Measurements from ENCODE around the gene FLT1.

The FLT1 gene

DNA sequence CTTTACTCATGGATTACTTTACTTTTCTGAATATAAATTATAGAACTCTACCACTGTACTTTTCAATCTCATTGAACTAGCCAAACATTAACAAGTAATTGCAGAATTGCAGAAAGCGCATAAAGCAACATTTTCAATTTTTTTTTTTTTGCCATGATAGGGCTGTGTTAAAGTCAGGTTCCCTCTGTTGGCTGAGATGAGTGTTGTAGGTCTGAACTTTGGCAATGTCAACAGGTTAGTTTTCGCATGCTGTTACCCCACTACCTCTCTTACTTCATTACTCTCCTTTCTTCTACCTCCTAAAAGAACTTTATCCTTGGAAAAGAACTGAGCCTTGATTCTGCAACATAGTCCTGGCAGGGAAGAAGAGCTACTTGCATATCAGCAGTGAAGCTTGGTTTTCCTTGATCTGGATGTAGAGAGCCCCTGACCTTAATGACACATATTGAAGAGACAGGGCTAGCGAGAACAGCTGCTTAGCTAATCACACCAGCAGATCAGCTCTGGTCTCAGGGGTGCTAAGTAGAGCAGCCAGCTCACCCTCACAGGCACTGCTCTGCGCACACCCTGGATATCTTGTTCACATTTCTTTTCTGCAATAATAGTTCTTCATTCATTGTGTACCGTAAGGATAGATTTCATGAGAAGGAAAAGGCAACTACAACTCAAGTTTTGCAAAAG is 119.5 kb downstream of the FLT1 start:
- DNase-seq, result no peak

DNA sequence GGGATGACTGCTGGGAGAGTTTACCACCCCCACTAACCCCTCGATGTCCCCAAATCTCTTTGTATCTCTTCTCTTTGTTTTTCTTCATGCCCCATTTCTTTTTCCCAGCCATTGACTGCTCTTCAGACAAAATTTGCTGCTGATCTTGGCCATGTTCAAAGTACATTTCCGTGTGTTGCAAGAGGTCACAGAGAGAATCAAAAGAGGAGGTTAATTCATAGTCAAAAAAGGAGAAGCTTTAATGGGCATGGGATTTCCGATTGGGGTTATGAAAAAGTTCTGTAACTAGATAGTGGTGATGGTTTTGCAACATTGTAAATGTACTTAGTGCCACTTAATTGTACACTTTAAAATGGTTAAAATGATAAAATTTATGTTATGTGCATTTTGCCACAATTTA is 121.1 kb downstream of the FLT1 start:
- no peak for DNase-seq

DNA sequence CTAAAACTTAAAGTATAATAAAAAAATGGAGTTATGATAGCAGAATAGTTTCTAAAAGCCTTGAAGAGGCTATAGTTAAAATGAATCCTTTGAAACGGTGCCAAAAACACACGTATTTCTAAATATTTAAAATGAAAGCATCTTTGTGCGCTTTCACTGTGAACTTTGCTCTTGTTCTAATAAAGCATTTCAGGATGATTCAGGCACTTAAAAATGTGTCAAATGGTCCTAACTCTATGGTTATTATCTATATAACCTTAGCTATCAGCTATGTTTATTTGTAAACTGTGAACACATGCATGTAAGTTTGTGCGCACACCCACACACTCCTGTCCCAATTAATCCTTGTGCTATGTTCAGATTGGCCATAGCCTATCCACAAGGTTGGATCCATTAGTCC is 124.5 kb downstream of the FLT1 start:
- no peak for DNase-seq

- no peak for DNase-seq
These were observed 136.2 kb downstream of the FLT1 start for GRCh38 chr13:28358708-28359107.

DNA sequence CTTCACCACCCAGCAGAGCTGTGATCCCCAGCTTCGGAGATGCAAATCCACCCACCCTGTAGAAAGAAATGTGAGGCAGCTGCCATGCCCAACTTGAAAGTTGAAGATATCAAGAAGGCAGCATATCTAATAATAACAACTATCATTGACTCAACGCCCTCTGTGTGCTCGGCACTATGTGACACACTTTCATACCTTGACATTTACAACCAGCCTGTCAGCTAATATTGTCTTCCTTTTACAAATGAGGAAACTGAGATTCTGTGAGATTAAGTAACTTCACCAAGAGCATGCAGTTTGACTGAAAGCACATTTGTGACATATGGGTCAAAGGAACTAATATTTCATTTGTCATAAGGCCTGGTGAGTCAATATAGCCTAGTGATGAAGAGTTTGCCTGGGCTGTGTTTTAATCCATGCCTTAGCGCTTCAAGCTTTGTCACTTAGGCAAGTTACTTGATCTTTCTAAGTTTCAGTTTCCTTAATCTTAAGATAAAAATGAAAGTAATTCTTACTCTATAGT is 137.0 kb downstream of the FLT1 start:
- DNase-seq, result no peak

DNA sequence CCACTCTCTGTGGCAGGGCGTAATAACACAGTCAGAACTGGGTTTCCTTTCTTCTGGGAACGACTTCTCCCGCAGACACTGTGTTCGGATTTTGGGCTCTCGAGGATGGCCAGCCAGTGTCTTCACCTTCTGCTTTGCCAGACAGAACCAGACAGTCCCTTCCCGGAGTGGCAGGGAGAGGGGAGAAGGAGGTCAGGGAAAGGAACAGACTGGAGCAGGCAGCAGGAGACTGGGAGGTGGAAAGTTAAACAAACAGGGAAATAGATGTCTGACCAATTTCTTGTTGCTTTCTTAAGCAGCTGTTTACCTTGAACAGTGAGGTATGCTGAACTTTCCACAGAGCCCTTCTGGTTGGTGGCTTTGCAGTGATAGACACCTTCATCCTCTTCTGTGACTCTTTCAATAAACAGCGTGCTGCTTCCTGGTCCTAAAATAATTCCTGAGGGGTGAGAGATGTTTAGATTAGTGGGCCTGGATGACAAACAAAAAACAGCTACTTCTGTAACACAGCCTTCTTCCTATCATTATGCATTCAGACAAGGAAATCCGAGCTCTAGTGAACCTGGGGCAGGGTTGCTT is 137.6 kb downstream of the FLT1 start:
- no peak for DNase-seq

DNA sequence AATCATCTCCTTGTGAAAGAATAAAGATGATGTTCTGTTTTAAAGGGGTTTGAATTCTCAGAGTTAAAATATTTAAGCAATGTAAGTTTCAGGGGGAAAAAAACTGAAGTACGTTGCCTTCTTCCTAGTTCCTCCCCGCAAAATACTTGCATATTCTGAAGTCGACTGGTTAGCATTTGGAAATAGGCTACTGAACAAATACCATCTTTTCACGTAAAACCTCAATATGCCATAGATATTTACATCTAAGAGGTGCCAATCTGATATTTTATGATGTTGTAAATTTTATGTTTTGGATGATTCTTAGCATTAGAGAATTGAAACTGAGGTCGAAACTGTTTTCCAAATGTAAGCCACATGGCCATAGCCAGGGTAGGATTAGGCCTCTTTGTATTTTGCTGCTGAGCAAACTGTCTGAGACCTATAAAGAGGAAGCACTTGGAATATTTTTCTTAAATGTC is 138.3 kb downstream of the FLT1 start:
- no peak for DNase-seq

GRCh38 chr13:28355822-28356371 is 139.0 kb downstream of the FLT1 start:
- DNase-seq, result no peak

GRCh38 chr13:28355046-28355821 is 139.7 kb downstream of the FLT1 start:
- DNase-seq, result no peak

DNA sequence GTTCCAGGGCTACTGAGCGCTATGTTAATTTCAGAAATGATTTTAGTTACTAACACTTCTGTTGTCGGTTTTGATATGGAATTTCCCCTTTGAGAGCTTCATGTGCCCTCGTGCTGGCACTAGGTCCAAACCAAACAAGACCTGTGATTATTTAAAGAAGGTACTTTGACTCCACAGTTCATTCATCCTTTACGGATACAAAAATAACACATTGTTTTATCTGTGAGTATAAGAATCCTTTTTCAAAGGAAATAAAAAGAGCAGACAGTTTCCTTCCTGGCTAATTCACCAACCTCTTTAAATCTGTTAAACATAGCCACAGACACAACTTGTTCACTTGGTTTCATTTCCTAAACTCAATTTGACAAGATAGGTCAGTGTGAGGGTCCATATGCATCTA is 141.2 kb downstream of the FLT1 start:
- DNase-seq, result no peak

DNA sequence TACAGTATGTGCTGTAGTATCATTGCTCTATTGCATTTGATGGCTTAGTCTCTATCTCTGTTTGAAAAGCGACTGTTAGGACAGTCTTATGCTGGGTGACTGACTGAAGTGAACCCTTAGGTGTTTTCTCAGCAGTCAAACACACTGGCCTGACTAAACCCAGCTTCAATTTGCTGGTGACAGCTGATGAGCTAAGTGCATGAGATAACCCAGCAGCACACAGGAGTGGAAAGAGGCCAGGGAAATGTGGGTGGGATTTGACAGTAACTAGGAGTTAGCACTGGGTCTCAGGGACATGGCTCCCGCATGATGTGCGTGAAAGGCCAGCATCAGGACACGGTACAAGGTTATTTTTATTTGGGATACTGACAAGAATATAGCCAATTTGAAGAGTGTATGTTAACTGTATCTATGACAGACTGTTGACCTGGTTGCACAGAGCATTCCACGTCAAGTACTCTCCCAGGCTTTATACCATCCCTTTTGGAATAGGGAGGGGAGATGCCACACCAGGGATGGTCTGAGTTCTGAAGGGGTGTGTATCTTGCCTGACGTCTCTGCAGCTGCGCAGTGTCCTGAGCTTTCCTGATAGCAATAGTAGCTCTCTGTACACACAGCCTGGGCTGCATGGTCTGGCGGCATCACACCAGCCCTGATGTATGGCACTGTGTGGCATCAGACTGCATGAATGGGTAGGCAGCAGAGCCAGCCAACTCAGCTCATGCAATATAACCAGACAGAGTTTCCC is 144.8 kb downstream of the FLT1 start:
- no peak for DNase-seq

DNA sequence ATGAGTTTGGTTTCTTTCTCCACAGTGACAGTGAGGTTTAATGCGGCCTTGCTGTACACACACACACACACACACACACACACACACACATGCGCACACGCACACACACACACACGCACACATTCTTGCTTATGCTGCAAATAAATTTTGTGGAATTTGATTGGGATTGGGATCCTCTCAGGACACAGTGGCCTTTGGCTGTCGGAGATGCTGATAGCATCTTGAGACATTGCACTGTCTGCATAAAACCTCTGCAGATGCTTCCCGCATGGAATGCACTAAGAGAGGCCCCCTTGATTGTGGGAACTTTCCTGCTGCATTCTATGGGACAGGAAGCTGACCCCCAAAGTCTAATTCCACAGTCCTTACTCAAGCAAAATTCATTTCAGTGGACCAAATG is 145.6 kb downstream of the FLT1 start:
- no peak for DNase-seq

DNA sequence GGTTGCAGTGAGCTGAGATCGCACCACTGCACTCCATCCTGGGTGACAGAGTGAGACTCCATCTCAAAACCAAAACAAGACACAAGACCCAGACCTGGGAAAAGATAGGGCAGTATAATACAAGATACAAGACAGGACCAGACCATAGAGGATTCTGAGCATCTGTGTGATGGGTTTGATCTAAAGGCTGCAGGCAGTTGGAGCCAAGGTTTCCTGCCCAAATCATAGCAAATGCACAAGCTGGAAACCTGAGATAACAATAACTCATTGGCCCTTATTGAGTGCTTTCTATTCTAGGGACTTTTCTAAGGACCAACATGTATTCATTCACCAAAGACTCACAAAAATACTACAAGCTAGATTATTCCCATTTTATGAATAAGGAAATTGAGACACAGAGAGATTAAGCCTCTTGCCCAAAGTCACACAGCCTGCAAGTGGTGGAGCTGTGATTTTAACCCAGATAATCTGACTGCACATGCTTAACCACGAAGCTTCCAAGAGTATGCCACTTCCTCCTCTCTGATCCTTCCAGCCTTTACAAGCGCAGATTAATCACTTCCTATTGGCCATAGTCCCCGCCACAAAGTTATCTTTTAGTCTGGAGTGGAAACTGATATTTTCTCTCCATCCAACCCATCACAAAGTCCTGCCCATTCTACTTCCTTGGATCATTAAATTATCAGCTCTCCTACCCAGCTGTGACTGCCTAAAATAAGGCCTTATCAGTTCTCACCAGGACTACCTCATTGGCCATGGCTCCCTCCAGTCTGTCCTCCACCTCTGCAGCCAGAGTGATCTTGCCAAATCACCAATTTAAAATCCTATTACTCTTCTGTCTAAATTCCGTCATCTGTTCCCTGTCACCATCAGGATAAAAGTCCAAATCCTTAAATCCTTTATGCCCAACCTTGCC is 147.2 kb downstream of the FLT1 start:
- no peak for DNase-seq

GRCh38 chr13:28346154-28346553 is 148.8 kb downstream of the FLT1 start:
- DNase-seq, result no peak

DNA sequence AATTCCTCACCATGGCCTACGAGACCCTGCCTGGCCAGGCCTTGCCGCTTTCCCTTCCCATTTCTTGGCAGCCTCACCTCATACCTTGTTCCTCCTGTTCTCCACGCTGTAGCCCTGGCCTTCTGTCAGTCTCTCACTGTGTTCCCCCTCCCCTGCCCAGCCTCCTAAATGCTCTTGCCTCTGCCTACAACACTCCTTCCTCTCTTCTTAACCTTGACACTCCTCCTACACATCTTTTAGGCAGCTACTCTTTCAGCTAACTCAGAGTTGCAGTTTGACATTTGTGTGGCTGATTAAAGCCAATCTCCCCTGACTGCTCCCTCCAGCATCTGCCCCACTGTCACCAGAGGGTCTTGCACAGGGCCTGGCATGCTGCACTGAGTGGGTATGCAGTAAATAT is 150.8 kb downstream of the FLT1 start:
- DNase-seq, result no peak

- no peak for DNase-seq
These were observed 152.7 kb downstream of the FLT1 start for GRCh38 chr13:28342251-28342650.

DNA sequence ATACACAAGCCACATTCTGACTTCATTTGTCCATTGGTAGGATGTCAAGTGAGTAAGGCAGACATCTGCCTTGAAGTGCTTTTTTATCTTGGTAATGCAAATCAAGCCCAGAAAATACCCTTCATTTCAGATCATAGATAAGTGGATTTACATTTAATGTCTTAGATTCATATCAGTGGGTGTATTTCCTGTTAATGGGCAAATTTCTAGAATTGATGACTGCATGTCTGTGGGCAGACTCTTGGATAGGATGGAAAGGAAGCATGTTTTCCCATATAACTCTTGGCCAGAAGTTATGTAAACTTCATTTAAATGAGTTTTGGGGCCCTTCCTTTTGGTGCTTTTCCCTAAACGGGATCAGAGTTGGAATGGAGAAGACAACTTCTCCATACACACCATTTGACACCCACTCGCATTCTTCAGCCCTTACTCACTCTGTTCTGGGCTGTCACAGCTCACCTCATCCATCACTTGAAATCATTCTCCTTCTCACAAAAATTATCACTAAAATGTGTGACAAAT is 154.6 kb downstream of the FLT1 start:
- no peak for DNase-seq

GRCh38 chr13:28339419-28339818 is 155.5 kb downstream of the FLT1 start:
- DNase-seq, result no peak

DNA sequence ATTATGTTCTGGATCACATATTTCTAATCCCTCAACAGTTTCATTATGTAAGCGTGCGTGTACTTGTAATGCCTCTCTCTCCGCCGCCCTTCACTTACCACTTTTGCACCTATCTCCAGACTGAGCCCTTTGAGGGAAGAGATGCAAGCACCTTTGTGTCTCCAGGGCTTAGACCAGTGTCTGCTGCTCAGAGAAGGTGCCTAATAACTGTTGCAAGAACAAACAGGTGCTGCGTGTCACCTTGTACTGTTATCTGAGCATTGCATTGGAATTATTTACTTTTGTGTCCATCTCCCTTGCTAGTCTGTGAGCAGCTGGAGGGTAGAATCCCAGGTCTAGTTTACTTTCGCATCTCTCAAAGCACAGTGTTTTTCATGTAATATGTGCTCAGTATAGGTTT is 156.2 kb downstream of the FLT1 start:
- DNase-seq, result no peak

- no peak for DNase-seq
These were observed 156.8 kb downstream of the FLT1 start for GRCh38 chr13:28338006-28338574.
